HG02623 (cell line): ENCODE data around the gene IL10RA.
A peak's percentile ranks its signal among the peaks of the same experiment; 100 is the strongest.

Experiments used
- ATAC-seq: cut with Tn5 transposase; IDR thresholded peaks from one replicate; pipeline ENCODE4 v1.9.1; 2021; ENCODE audit warnings: moderate library complexity; ENCODE audit not compliant: unreplicated experiment

The IL10RA gene

GRCh38 chr11:117989351-117990102, 3.3 kb downstream of the IL10RA start:
- no peak for ATAC-seq

DNA sequence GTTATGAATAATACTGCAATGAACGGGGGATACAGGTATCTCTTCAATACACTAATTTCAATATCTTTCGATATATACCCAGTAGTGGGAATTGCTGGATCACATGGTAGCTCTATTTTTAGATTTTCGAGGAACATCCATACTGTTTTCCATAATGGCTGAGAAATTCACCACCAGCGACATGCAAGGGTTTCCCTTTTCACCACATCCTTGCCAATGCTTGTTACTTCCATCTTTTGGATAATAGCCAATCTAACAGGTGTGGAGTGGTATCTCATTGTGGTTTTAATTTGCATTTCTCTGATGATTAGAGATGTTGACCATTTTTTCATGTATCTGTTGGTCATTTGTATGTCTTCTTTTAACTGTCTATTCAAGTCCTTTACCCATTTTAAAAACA, 5.9 kb downstream of the IL10RA start:
- no peak for ATAC-seq

- no peak for ATAC-seq
Measured at GRCh38 chr11:117992620-117993019, 6.4 kb downstream of the IL10RA start.

DNA sequence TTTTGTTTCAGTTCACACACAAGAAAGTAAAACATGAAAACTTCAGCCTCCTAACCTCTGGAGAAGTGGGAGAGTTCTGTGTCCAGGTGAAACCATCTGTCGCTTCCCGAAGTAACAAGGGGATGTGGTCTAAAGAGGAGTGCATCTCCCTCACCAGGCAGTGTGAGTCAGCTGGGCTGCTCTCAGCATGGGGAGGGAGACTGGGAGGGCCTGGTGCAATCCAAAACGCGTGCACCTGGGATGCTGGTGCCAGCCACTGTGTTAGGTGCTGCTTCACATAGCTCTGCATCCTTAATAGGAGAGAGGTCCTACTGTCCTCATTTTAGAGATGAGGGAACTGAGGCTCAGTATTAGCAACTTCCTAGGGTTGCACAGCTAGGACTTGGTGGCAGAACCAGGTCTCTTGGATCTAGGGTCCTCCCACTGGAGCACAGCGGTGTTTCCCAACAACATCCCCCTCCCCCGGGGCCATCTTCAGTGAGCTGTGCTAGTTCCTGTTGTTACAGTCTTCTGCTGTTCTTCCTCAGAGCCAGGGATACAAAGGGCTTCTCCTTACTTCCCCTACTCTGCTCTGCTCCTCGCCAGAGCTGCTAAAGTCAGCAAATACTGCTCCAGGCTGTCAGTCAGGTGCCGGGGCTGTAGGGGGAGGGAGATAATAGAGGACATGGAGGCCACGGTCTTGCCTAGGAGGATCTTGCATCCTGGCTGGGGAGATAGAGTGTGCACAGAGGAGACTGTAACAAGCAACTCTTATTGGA, 8.0 kb downstream of the IL10RA start:
- no peak for ATAC-seq

GRCh38 chr11:117995472-117995871, 9.3 kb downstream of the IL10RA start:
- ATAC-seq = no peak

- ATAC-seq = no peak
Measured at GRCh38 chr11:117996058-117996457, 9.9 kb downstream of the IL10RA start.

DNA sequence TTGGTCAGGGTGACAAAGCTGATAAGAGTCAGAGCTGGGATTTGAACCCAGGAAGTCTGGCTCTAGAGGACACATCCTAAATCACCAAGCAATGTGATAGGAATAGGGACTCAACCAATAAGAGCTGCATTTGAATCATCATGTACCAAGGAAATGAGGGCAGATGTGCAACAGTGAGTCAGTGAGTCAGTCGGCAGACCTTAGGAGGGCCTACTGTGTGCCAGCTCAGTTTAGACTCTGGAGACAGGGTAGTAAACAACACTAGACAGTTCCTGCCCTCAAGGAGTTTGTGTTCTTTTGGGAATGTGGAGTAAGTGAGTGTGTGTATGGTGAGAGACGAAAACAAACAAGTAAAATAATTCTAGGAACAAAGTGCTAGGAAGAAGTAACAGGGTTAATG, 11.2 kb downstream of the IL10RA start:
- ATAC-seq = no peak

- ATAC-seq = peak; percentile 62
Measured at GRCh38 chr11:117997823-117998579, 11.8 kb downstream of the IL10RA start.

GRCh38 chr11:117998664-117999353, 12.6 kb downstream of the IL10RA start:
- no peak for ATAC-seq

GRCh38 chr11:117999354-117999993, 13.3 kb downstream of the IL10RA start:
- ATAC-seq = no peak

GRCh38 chr11:118000067-118000849, 14.1 kb downstream of the IL10RA start:
- no peak for ATAC-seq

DNA sequence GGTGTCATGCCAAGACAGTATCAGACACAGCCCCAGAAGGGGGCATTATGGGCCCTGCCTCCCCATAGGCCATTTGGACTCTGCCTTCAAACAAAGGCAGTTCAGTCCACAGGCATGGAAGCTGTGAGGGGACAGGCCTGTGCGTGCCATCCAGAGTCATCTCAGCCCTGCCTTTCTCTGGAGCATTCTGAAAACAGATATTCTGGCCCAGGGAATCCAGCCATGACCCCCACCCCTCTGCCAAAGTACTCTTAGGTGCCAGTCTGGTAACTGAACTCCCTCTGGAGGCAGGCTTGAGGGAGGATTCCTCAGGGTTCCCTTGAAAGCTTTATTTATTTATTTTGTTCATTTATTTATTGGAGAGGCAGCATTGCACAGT, 14.6 kb downstream of the IL10RA start:
- no peak for ATAC-seq

DNA sequence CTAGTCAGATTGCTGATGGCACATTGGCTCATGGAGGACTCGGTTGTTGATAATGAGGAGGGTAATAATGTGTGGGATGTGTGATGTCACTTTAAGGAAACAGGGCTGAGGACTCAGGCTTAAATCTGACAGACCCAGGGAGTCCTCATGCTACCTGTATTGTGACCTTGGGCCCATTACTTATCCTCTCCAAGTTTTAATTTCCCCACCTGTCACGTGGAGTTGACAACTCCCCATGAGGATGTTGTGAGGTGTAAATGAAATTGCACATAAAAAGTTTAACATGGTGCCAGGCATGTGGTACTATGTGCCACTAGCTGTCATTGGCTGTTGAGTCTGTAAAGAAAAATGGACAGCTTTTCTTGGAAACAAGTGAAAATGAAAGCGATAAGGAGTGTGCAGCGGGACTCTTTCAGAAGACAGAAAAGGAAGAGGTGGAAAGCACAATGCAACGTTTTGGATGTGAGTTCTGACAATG, 15.3 kb downstream of the IL10RA start:
- no peak for ATAC-seq

- ATAC-seq = no peak
Measured at GRCh38 chr11:118002010-118002540, 15.9 kb downstream of the IL10RA start.

DNA sequence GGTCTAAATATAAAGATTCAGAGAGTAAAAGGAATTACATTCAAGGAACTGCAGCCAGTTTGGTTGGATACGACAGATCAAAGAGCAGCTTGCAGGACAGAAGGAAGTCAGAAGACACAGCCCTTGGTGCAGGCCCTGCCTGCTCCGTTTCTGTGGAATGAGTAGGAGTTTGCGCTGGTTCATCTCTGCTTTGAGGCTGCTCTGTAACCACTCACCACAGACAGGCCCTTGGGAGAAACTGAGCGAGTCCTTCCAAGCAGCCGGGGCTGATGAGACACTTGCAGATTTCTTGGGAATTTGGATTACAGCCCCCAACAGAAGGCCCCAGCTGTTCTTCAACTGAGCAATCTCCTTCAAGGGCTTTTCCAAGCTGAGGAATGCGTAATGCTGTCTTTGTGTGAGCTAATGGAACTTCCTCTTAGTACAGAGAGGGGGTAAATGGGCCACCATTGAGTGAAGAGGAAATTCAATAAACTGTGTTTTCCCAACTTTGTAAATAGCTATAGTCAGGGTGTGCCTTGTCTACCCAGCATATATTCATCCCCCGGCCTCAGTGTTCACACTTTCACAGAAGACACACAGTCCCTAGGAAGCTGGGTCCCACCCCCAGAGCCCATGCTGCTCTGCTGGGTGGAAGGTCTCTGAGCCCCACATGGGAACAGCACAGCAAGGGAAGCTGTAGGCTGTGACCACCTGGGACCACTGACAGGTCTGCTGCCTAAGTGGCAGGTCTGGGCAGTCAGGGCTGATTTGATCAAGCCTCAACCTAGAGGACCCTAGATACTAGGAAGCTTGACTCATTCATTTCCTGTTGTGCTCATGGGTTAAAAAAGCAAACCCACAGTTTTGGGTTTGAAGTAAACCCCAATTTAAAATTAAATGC, 16.6 kb downstream of the IL10RA start:
- no peak for ATAC-seq

DNA sequence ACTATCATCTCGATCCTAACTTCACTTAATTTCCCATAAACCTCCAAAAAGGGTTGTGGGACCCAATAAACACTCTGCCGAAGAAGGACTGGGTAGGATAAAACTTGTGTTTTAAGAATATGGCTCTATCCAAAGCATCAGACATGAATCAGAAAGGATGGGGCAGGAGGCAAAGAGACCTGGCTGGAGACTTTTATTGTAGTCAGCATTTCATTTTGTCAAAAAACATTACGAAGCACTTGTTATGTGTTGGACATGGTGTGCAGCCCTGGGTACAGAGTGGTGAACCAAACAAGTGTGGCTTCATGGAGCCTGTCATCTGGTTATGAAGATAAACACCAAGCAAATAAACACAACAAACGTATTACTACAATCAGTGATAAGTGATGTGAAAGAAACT, 17.3 kb downstream of the IL10RA start:
- ATAC-seq = no peak

GRCh38 chr11:118004543-118005223, 18.5 kb downstream of the IL10RA start:
- ATAC-seq = no peak
